Forelimb muscle (tissue), 1 donor: ENCODE results near the gene TLE4. TPM values are rescaled to one million over a fixed set of nuclear protein-coding genes. Genes with fewer than 3 reads are reported as not detected.
"Not testable (repeated sequence)": the region's sequence is repeated elsewhere in the genome, so short reads cannot be mapped to it uniquely, and the experiment has no call there.

Source experiments
- DNase-seq: peaks from one replicate; pipeline ENCODE4 v3.0.0-alpha.2; 2013; ENCODE audit warnings: low read depth
- polyA plus RNA-seq: library from polyadenylated mRNA; unstranded; fragments of 120-200 nt; gene quantifications from one replicate; pipeline ENCODE4 v1.2.1, GENCODE V29; 2013; ENCODE audit not compliant: insufficient read length

Gene TLE4
- polyA plus RNA-seq, 1 donor: 14.5 TPM

GRCh38 chr9:79735023-79735779 is 163.4 kb downstream of the TLE4 start:
- peak; percentile 14 for DNase-seq

DNA sequence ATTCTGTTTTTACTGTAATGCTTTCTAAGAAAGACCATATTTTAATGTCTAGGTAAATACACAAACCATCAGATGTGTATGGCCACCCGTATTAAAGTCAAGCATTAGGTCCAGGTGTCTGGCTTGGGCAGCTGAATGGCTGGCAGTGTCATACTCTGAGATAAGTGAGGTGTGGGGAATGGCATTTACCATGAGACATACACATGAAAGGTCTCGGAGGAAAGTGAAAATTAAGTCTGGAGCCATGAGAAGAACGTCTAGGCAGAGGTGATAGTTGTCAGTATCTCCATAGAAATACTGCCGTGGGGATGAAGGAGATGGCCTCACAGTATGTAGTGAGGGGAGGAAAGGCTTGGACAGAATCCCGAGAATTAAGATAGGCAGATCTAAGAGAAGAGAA is 164.3 kb downstream of the TLE4 start:
- no peak for DNase-seq

GRCh38 chr9:79741381-79741780 is 169.6 kb downstream of the TLE4 start:
- no peak for DNase-seq

DNA sequence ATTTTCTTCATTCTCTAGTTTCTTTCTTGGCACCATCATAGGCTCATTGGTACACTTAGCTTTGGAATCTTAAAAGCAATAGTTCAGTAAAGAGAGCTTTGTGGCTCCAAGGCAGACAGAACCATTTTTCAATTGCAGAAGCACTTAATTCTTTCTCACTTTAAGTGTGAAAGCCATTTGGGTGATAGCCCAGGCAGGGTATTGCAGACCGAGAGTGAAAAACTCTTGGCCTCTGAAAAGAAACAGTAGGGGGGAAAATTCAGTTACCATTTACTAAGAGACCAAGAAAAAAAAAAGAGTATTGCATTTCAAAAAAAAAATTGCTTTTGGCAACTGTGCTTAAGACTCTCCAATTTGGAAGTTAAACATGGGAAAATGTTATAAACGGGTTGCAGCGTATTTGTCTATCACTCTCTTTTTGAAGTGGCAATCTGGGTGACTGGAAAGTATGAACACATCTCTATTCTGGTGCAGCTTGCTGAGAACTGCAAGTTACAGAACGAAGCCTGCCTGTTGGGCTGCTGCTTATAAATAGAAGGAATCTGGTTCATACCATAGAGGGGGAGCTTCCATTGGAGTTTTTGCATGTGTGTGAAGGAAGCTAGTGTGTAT is 170.5 kb downstream of the TLE4 start:
- peak; percentile 34 for DNase-seq

DNA sequence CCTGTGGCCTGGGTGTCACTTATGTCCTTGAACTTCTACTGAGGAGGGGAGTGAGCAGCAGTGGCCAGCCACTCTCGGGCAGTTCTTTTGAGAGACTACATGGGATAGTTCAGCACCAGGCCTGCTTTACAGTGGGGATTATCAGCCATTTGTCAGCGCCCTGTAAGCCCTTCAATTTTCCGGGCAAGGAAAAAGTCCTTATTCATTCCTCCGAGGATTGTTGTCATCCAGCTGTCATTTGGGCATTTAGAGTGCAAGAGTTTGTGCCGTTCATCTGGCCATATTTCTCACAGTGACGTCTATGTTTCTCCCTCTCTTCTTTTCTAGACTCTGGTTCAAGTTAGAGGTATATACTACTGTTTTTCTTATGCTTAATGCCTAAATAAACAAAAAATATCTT is 172.8 kb downstream of the TLE4 start:
- DNase-seq: no peak

- DNase-seq: no peak
Measured at GRCh38 chr9:79745752-79746336, 174.1 kb downstream of the TLE4 start.

GRCh38 chr9:79751895-79752466 is 180.2 kb downstream of the TLE4 start:
- not testable (repeated sequence) for DNase-seq

DNA sequence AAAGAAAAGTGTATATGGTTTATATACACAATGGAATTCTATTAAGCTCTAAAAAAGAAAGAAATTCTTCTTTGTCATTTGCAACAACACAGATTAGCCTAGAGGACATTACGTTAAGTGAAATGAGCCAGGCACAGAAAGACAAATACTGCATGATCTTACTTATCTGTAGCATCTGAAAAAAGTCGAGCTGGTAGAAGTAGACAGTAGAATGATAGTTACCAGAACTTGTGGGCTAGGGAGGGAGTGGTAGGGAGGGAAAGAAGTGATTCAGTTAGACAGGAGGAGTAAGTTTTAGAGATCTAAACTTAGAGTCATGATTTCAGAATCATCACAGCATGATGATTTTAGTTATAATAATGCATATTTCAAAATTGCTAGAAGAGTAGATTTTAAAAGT is 184.6 kb downstream of the TLE4 start:
- DNase-seq: no peak

GRCh38 chr9:79757074-79757473 is 185.3 kb downstream of the TLE4 start:
- DNase-seq: no peak

DNA sequence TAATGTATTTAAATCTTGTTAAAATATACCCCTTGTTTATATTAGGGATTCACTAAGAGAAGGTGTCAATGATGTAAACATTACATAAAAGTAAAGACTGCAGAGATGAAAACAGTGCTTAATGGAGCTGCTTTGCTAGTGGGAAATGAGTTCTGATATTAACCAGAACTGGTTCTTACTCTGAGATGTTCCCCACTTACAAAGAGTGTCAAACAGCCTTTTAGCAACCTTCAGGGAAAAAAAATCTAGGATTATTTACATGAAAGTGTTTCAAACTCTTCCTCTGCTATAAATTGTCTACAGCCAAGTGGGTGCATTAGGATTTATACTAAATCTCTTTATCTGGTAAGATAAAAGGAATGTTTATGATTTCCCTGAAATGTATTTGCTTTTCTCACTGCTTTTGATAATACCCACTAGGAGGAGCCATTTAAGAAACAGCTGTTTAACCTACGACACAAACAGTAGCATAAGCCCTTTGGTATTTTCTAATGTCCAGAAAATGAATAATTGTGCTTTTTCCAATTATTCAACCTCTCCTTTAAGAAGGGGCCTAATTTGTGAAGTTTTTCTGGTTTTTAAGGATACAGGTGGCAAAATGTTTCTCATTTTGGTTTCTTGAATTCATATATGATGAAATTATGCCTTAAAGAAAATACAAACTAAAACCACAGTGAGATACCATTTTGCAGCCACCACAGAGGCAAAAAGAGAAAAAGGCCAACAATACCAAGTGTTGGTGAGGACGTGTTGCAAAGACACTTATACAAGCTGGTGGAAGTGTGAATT is 186.3 kb downstream of the TLE4 start:
- no peak for DNase-seq

DNA sequence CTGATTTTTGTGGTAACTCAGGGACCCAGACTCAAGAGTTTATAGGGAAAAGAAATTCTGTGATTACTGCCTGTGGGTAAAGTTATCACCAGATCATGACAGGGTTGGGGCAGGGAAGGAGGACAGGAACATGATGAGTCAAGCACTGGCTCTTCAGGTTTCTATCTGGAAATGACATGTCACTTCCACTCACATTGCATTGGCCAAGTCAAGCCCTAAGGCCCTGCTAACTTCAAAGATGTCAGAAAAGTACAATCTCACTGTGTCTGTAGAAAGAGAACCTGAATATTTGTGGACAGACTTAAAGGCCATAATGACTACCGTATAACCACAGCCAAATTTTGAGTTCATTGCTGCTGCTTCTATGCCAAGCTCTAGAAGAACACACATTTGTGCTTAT is 187.7 kb downstream of the TLE4 start:
- no peak for DNase-seq

DNA sequence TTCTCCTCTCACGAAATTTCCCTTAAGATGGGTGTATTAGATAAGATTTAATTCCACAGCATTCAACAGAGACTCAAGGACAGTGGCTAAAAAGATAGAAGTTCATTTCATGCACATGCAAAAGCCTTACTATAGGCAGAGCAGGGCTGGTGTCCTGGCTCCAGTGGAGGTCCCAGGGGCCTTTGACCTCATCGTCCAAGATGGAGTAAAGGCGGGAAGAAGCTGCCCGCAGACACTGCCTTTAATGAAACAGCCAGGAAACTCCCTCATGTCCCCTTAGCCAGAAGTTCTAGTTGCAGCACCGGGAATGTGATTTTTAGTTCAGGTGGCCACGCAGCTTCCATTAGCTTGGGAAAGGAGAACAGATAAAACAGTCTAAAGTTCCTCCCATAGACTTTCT is 190.3 kb downstream of the TLE4 start:
- no peak for DNase-seq

DNA sequence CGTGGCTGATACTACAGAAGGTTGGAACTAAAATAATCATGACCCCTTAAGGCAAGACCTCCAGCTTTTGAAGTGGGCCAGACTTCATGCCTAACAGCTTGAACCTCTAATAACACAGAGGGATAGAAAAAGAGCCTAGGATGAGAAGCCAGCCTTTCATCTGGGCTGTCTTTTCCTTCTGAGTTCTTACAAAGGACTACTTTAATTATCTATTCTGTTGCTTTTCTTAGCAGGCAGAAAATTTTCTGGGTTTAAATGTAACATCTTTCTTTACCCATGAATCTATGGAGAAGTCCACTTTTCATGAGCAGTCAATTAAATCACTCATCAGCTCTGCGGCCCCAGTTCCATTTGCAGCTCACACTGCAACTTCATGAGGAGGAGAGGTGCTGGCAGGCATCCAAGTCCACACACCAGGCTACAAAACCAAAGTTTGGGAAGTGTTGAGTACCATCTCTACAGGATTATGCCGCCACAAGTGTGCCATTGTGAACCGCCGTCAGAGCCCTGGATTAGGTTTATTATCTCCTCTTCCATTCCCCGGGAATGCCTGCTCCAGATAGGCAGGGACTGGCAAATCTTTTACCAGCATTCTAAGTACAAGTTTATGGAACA is 192.0 kb downstream of the TLE4 start:
- DNase-seq: no peak

GRCh38 chr9:79764374-79764773 is 192.6 kb downstream of the TLE4 start:
- peak; percentile 55 for DNase-seq

DNA sequence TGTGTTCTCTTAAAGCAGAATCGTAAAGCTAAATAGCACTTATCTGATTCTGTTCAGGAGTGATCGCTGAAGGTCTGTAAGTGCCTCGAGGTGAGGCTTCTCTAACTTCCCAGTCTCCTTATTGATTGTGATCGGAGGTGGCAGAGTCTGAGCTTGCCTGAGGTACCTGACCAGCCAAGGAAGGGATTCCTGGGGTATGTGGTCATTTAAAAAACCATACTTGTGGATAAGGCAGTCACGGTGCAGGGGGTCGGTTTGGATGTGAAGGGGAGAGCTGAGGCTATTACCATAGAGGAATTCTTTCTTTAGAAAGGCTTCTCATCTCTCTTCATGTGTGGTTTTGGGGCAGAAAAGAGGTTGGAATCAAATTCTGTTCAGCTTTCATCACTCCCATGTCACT is 193.7 kb downstream of the TLE4 start:
- DNase-seq: no peak

- no peak for DNase-seq
Measured at GRCh38 chr9:79766091-79766490, 194.3 kb downstream of the TLE4 start.

DNA sequence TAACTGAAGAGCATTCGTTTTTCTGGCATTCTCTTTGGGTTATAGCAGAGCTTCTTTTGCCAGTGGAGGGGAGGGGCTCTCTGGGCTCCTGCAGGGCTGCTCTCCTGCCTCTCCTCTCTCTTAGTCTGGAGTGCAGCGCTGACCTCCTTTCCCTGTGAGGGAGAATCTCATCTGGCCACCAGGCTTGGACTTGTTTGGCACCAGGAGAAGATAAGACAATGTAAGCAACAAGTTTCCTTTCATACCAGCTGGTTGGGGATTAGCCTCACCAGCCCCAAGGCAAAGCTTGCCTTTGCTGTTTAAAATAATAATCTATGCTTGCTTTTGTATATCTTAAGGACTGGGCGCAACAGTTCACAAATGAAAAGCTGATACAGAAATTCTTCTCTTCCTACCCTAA is 196.4 kb downstream of the TLE4 start:
- DNase-seq: no peak

DNA sequence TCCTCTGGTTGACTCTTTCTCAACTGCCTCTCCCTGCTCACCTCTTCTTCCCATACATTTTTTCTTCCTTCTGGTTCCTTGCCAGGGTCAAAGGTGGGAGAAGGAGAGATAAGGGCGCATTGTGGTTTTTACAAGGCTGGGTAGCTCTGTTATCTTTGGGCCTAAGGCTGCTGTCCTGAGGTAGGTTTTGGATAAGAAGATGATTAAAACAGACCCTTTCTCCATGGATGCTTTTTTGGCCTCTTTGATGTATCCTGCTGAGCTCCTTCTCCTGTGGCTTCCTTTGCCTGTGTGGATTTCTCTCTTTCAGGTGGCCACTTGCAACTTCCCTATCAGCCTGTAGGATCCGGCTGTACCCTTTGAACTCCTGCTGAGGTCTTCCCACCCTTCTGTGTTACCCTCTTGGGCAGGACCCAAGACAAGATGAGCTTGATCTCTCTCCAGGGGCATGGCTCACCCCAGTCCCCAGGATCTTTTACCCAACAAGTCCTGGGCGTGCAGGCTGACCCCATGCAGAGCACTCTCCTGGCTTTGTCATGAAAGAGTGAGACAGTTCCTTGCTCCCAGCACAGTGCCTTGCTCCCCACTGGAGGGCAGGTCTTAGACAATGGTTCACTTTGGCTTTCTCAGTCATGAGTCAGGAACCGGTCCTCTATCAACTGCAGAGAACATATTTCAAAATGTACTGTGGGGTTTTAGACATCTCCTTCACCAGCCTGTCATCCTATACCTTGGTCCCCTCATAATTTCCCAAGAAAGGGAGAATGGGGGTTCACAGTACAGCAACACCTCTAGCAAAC is 197.9 kb downstream of the TLE4 start:
- no peak for DNase-seq

DNA sequence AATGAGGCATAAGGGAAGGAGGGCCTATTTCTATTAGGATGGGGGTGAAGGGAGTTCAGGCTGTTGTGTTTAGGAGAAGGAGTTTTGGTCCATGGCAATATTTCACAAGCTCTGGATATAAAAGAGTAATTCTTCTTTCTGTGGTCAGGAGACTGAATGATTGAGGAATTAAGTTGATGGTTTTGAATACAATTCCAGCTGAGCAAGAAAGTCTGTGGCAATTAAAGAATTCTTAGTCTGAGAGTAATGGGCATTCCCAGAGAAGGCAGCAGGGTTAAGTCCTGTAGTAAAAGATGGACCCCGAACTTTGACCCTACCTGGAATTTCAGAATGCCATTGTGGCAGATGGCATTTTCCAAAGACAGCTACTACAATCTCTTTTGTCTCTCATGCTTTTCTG is 202.6 kb downstream of the TLE4 start:
- no peak for DNase-seq
